ENCODE data around the gene AKAP13. TPM values are rescaled to one million over a fixed set of nuclear protein-coding genes. Genes with fewer than 3 reads are reported as not detected.

Gene AKAP13
- total and polyA plus RNA-seq, 2 of the 13 experiments (the other 11 are each of a cell fraction or from before 2014, with no cell fraction given) = 6.7 to 27.1 TPM

GRCh38 chr15:85679231-85679630, 298.8 kb downstream of the AKAP13 start:
- Histone ChIP-seq H4K20me1 (ENCODE audit: insufficient read depth, low read length) (no peaks in the 10 kb centered on the region), H3K9ac (ENCODE audit: insufficient read depth, low read depth, low read length) (no peak overlapping the region), H3K27me3 (ENCODE audit: control insufficient read depth in 1 of 2, insufficient read depth in 2 of 2, low read length in 2 of 2) (no peaks in the 10 kb centered on the region), H3K27ac (ENCODE audit: extremely low read length, insufficient read depth, low read length) (no peak overlapping the region), H3K36me3 (replicated peaks in 1 of 2; ENCODE audit: control insufficient read depth in 1 of 2, insufficient read depth in 2 of 2, low read length in 2 of 2) (peaks cover 2 to 12% of the 10 kb centered on the region in 2 experiments; a peak in 3 of 5 replicates), H3K4me3 (replicated peaks in 1 of 3; ENCODE audit: insufficient read depth in 1 of 3, low read depth in 2 of 3, low read length in 3 of 3) (no peak overlapping the region), H2AFZ (ENCODE audit: low read length) (no peak overlapping the region), H3K9me3 (ENCODE audit: low read length) (no peaks in the 10 kb centered on the region), H3K4me1 (ENCODE audit: insufficient read depth, low read length) (no peaks in the 10 kb centered on the region), H3K79me2 (ENCODE audit: insufficient read depth, low read length) (no peaks in the 10 kb centered on the region), H3K4me2 (ENCODE audit: low read depth, low read length) (no peak overlapping the region)
- TF ChIP-seq NFIB (CRISPR knock-in tag; IDR thresholded peaks at IDR 0.05; ENCODE audit: borderline replicate concordance) = no peak
- no peak for TF ChIP-seq ATF3 (CRISPR knock-in tag; IDR thresholded peaks at IDR 0.05)
- TF ChIP-seq ZNF562 (CRISPR knock-in tag; IDR thresholded peaks at IDR 0.05; ENCODE audit: borderline replicate concordance) = no peak
- TF ChIP-seq MATR3 (CRISPR knock-in tag; IDR thresholded peaks at IDR 0.05) = no peak
- ChIA-PET CTCF (ENCODE audit: low intra/inter-chr PET ratio, low total read pairs) (no interaction called here), POLR2A (no interaction called here)
- no peak for FAIRE-seq
- intact Hi-C loops (cut with micrococcal nuclease; ENCODE audit: unreplicated experiment) = no loop called here
- 98% methylated on average over 4 of the region's 4 CpGs for WGBS (ENCODE audit: low lambda C conversion rate)
- in situ Hi-C loops (cut with HindIII; ENCODE audit: extremely low pct_ligation_motif_present, low pct_unique_long_range_greater_than_20kb) = no loop called here
- no peak for ATAC-seq
- no peak for DNase-seq (ENCODE audit: low spot score)
- BruUV-seq (replicated peaks) = no TSS peak

GRCh38 chr15:85681386-85681785, 301.0 kb downstream of the AKAP13 start:
- Histone ChIP-seq H3K9me3 (ENCODE audit: low read length) (no peaks in the 10 kb centered on the region), H3K27me3 (ENCODE audit: control insufficient read depth in 1 of 2, insufficient read depth in 2 of 2, low read length in 2 of 2) (no peaks in the 10 kb centered on the region), H3K36me3 (replicated peaks in 1 of 2; ENCODE audit: control insufficient read depth in 1 of 2, insufficient read depth in 2 of 2, low read length in 2 of 2) (peaks cover 5 to 24% of the 10 kb centered on the region in 2 experiments; a peak in 4 of 5 replicates), H3K9ac (ENCODE audit: insufficient read depth, low read depth, low read length) (no peak overlapping the region), H3K4me2 (ENCODE audit: low read depth, low read length) (no peak overlapping the region), H3K79me2 (ENCODE audit: insufficient read depth, low read length) (no peaks in the 10 kb centered on the region), H3K27ac (ENCODE audit: extremely low read length, insufficient read depth, low read length) (no peak overlapping the region), H3K4me1 (ENCODE audit: insufficient read depth, low read length) (no peaks in the 10 kb centered on the region), H4K20me1 (ENCODE audit: insufficient read depth, low read length) (no peaks in the 10 kb centered on the region), H2AFZ (ENCODE audit: low read length) (no peak overlapping the region), H3K4me3 (replicated peaks in 1 of 3; ENCODE audit: insufficient read depth in 1 of 3, low read depth in 2 of 3, low read length in 3 of 3) (no peak overlapping the region)
- CTCF ChIA-PET (ENCODE audit: low intra/inter-chr PET ratio, low total read pairs) = no interaction called here
- DNase-seq (ENCODE audit: low spot score) (no peak), ATAC-seq (no peak), FAIRE-seq (no peak)
- BruUV-seq (replicated peaks) = no TSS peak
- TF ChIP-seq DNMT1 (CRISPR knock-in tag; IDR thresholded peaks at IDR 0.05) (no peak), ZNF160 (CRISPR knock-in tag; IDR thresholded peaks at IDR 0.05) (no peak), MYPOP (CRISPR knock-in tag; IDR thresholded peaks at IDR 0.05) (no peak), ETS1 (CRISPR knock-in tag; IDR thresholded peaks at IDR 0.05) (no peak), TERF1 (CRISPR knock-in tag; IDR thresholded peaks at IDR 0.05) (no peak), ZNF205 (CRISPR knock-in tag; IDR thresholded peaks at IDR 0.05) (no peak), ATF3 (CRISPR knock-in tag; IDR thresholded peaks at IDR 0.05) (no peak), ZFP36 (IDR thresholded peaks at IDR 0.05; ENCODE audit: borderline replicate concordance, low read depth, low read length, partially characterized antibody) (no peak), ATF7-NPFF (CRISPR knock-in tag; IDR thresholded peaks at IDR 0.05; ENCODE audit: low read depth) (no peak), MAFK (conservative IDR thresholded peaks at IDR 0.05 in 1 of 2, IDR thresholded peaks at IDR 0.05 in 1 of 2; ENCODE audit: low read length in 2 of 2) (no peak), ZNF30 (CRISPR knock-in tag; IDR thresholded peaks at IDR 0.05) (no peak), MAF1 (CRISPR knock-in tag; IDR thresholded peaks at IDR 0.05; ENCODE audit: borderline replicate concordance) (no peak)
- WGBS (ENCODE audit: low lambda C conversion rate) = 98% methylated on average over 4 of the region's 4 CpGs
- in situ Hi-C loops (cut with HindIII; ENCODE audit: extremely low pct_ligation_motif_present, low pct_unique_long_range_greater_than_20kb) = no loop called here
- POLR2A ChIA-PET = no interaction called here
- intact Hi-C loops (cut with micrococcal nuclease; ENCODE audit: unreplicated experiment) = no loop called here
